Esophagus muscularis mucosa (tissue), 4 donors: ENCODE measurements around the gene DBF4B. TPM values are rescaled to one million over a fixed set of nuclear protein-coding genes. Genes with fewer than 3 reads are reported as not detected.
"Not testable (repeated sequence)": the region's sequence is repeated elsewhere in the genome, so short reads cannot be mapped to it uniquely, and the experiment has no call there.

ENCODE experiments used
- DNase-seq: peaks from one replicate; pipeline ENCODE4 v3.0.0-alpha.2; 2017; ENCODE audit errors: extremely low spot score
- H3K27ac ChIP-seq, 4 donors: fragments of 200-600 bp; sonication (generic); replicated peaks in 1 of 4; 1 replicate in 3 of 4; 2 replicates in 1 of 4; pipeline ENCODE4 v1.5.1; 2016 to 2019; ENCODE audit warnings: mild to moderate bottlenecking in 1 of 4
- H3K27me3 ChIP-seq, 4 donors: fragments of 200-600 bp; sonication (generic); one replicate each; pipeline versions ENCODE4 v1.5.1 to v1.6.0; 2016 to 2019
- H3K36me3 ChIP-seq, 4 donors: fragments of 200-600 bp; sonication (generic); one replicate each; pipeline ENCODE4 v1.5.1; 2016 to 2019
- H3K4me1 ChIP-seq, 4 donors: fragments of 200-600 bp; sonication (generic); one replicate each; pipeline ENCODE4 v1.5.1; 2016 to 2019
- H3K4me3 ChIP-seq, 4 donors: fragments of 200-600 bp; sonication (generic); 1 replicate in 2 of 4; 2 replicates in 2 of 4; pipeline ENCODE4 v1.5.1; 2016 to 2019; ENCODE audit warnings: mild to moderate bottlenecking in 4 of 4, moderate library complexity in 1 of 4
- H3K9me3 ChIP-seq, 4 donors: fragments of 200-600 bp; sonication (generic); 1 replicate in 3 of 4; 2 replicates in 1 of 4; pipeline ENCODE4 v1.5.1; 2016 to 2019
- CTCF ChIP-seq, 3 experiments: fragments of 200-600 bp in 2 of 3; fragments of 450-650 bp in 1 of 3; sonication (generic) in 2 of 3; IDR thresholded peaks; one replicate each; pipeline ENCODE4 v1.5.1; 2017 to 2019; ENCODE audit warnings: antibody characterized with exemption in 3 of 3, mild to moderate bottlenecking in 2 of 3, moderate library complexity in 1 of 3
- EP300 ChIP-seq: sonication (generic); formaldehyde crosslinking; IDR thresholded peaks from one replicate; pipeline ENCODE4 v1.6.1; 2017; ENCODE audit warnings: antibody characterized with exemption
- POLR2A ChIP-seq: fragments of 450-650 bp; IDR thresholded peaks from one replicate; pipeline ENCODE4 v1.6.1; 2017; ENCODE audit warnings: antibody characterized with exemption, moderate library complexity, mild to moderate bottlenecking, low read depth
- POLR2AphosphoS5 ChIP-seq, 2 donors: sonication (generic); formaldehyde crosslinking; IDR thresholded peaks; one replicate each; pipeline ENCODE4 v1.6.1; 2017; ENCODE audit warnings: antibody characterized with exemption in 2 of 2
- WGBS: methylation state at CpG from one replicate; pipeline ENCODE4 v1.1.5; 2018; 5-methylcytosine and 5-hydroxymethylcytosine counted together
- intact Hi-C: fragments of 100-400 bp; cut with DNase I; formaldehyde crosslinking; loops from one replicate; pipeline ENCODE4 v1.15.1; 2023
- total RNA-seq, 4 donors: library from RNA; depleted of rRNA; stranded (reverse); fragments of >200 nt; gene quantifications; one replicate each; pipeline versions ENCODE4 v1.1.0 to v1.2.1, GENCODE V29; 2016

Gene DBF4B
- total RNA-seq, 4 donors from 2014 or later, result 3.7 to 7.5 (median 5.2) TPM

DNA sequence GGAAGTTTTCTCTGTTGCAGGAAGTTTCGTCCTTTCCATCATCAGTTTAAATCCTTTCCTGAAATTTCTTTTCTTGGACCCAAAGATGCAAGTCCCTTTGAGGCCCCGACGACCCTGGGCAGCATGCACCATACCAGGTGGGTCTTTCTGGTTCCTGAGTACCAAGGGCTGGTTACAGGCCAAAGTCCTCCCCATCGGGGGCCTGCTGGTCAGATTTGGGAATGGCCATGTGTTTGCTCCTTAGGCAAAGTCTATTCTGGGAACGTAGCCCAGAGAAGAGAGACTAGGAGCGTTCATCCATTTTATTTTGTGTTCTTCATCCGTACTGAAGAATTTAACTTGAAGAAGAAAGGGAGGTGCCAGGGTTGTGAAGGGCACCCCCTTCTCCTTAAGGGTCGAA lies 32.9 kb downstream of the DBF4B start:
- no peak for TF ChIP-seq CTCF (IDR thresholded peaks at IDR 0.05)
- TF ChIP-seq EP300, result no peak
- no peak for TF ChIP-seq POLR2A
- TF ChIP-seq POLR2AphosphoS5 (IDR thresholded peaks at IDR 0.05), result no peak
- Histone ChIP-seq H3K9me3 (no peaks in the 10 kb centered on the region), H3K27ac (no peak overlapping the region), H3K36me3 (peaks cover 0 to 39% (median 10%) of the 10 kb centered on the region in 4 donors), H3K27me3 (no peaks in the 10 kb centered on the region), H3K4me1 (no peaks in the 10 kb centered on the region), H3K4me3 (no peak overlapping the region)
- 98% methylated on average over 8 of the region's 8 CpGs for WGBS
- no peak for DNase-seq
- intact Hi-C loops, result no loop called here

GRCh38 chr17:44745301-44745700 lies 36.8 kb downstream of the DBF4B start:
- H3K36me3 ChIP-seq, result peaks cover 6 to 43% (median 22%) of the 10 kb centered on the region in 4 donors
- no peak for TF ChIP-seq CTCF (IDR thresholded peaks at IDR 0.05)
- TF ChIP-seq EP300, result no peak
- TF ChIP-seq POLR2A, result no peak
- TF ChIP-seq POLR2AphosphoS5 (IDR thresholded peaks at IDR 0.05), result no peak
- DNase-seq, result no peak

DNA sequence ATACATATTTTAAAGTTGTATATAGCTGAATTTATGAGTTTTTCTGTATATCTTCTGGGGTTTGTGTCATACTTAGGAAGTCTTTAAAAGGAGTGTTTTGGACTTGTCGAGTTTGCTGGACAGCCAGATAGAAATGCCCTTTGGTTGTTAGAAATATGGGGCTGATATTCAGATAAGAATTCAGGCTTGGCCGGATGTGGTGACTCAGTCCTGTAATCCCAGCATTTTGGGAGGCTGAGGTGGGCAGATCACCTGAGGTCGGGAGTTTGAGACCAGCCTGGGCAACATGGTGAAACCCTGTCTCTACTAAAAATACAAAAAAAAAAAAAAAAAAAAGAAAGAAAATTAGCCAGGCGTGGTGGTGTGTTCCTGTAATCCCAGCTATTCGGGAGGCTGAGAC lies 37.3 kb downstream of the DBF4B start:
- DNase-seq, H3K27me3 ChIP-seq, intact Hi-C loops, H3K4me1 ChIP-seq, H3K9me3 ChIP-seq, H3K27ac ChIP-seq, H3K4me3 ChIP-seq: not testable (repeated sequence)
- peaks cover 6 to 46% (median 23%) of the 10 kb centered on the region in 4 donors for H3K36me3 ChIP-seq
- WGBS, result 86% methylated on average over 5 of the region's 5 CpGs

More at GRCh38 chr17:44745301-44745700, 36.8 kb downstream of the DBF4B start:
- no peaks in the 10 kb centered on the region for H3K27me3 ChIP-seq
- no peaks in the 10 kb centered on the region for H3K9me3 ChIP-seq
- no peak overlapping the region for H3K27ac ChIP-seq
- no peak overlapping the region for H3K4me3 ChIP-seq
- H3K4me1 ChIP-seq, result peaks cover 0 to 4% (median 0%) of the 10 kb centered on the region in 4 donors
- intact Hi-C loops, result no loop called here
- 79% methylated on average over 1 of the region's 1 CpG for WGBS

DNA sequence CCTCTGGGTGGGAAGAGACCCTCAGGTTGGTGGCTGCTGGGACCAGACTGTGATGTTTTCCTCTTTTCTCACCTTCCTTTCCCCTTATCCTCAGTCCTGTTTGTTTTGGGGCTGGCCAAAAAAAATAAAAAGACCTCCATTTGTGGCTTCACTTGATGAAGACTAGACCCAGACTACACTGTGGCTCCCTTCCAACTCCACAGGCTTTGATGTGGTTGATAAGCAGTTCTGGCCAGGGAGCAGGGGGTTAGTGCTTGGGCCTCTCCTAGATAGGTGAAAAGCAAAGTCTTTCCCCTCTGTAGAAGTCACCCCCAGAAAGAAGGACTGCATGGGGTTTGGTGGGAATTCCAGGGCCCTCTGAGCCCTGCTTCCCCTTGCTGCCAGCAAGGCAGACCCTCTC lies 39.1 kb downstream of the DBF4B start:
- Histone ChIP-seq H3K9me3 (no peaks in the 10 kb centered on the region), H3K36me3 (peaks cover 4 to 44% (median 18%) of the 10 kb centered on the region in 4 donors), H3K4me3 (no peak overlapping the region), H3K27ac (no peak overlapping the region), H3K4me1 (peaks cover 0 to 4% (median 0%) of the 10 kb centered on the region in 4 donors), H3K27me3 (no peaks in the 10 kb centered on the region)
- intact Hi-C loops, result no loop called here
- TF ChIP-seq EP300, result no peak
- TF ChIP-seq POLR2AphosphoS5 (IDR thresholded peaks at IDR 0.05), result no peak
- no peak for TF ChIP-seq CTCF (IDR thresholded peaks at IDR 0.05)
- TF ChIP-seq POLR2A, result no peak
- no peak for DNase-seq

GRCh38 chr17:44749076-44749979 lies 40.9 kb downstream of the DBF4B start:
- Histone ChIP-seq H3K4me3 (peak overlapping the region in 3 of 4 donors; percentile 4 to 47 (median 17)), H3K9me3 (no peaks in the 10 kb centered on the region), H3K27ac (no peak overlapping the region), H3K4me1 (peaks cover 0 to 4% (median 0%) of the 10 kb centered on the region in 4 donors), H3K27me3 (no peaks in the 10 kb centered on the region), H3K36me3 (peaks cover 4 to 44% (median 18%) of the 10 kb centered on the region in 4 donors)
- intact Hi-C loops, result no loop called here
- WGBS, result 85% methylated on average over 10 of the region's 19 CpGs
- DNase-seq, result no peak
- TF ChIP-seq POLR2A (no peak), CTCF (IDR thresholded peaks at IDR 0.05) (no peak), EP300 (no peak), POLR2AphosphoS5 (IDR thresholded peaks at IDR 0.05) (no peak)
